Measurements from ENCODE around the gene TPM1.

Gene TPM1

DNA sequence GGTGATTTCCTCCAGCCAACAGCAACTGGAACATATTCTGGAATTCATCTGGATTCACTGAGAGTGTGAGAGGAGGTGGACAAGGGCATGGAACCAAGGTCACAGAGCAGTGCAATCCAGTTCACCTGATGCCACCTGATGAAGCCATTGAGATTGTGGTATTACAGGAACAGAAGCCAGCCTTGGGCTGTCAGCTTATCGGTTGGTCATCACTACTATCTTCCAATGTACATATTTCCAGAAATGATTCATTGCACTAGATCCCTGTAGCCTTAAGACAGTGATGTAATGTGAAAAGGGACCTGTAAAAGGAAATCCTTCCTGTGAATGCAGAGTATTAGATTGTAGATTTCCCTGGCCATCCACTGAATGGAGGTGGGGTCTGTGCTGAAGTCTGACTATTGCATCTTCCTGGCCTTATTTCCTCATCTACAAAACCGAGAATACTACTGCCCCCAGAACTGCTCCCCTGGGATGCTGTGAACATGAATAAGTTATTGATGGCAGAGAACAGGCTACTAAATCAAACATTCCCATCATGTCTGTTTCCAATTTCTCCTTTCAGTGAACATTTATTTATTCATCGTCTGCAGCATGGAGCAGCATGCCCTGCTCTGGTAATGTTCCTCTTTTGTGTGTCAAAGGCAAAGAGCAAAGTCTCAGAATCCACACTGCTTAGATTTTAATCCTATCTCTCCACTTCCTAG, 47.4 kb upstream of the TPM1 start:
- Histone ChIP-seq H2AFZ (ENCODE audit: low read depth) (no peak overlapping the region), H3K36me3 (ENCODE audit: insufficient read depth) (no peaks in the 10 kb centered on the region), H3K79me2 (ENCODE audit: insufficient read depth, low read depth) (no peaks in the 10 kb centered on the region), H3K27me3 (ENCODE audit: insufficient read depth, low read depth) (no peaks in the 10 kb centered on the region), H3K9ac (no peak overlapping the region), H3K4me3 (IDR thresholded peaks at IDR 0.05; ENCODE audit: insufficient read depth, low read depth, low read length) (no peak overlapping the region), H4K20me1 (ENCODE audit: insufficient read depth) (no peaks in the 10 kb centered on the region), H3K4me1 (ENCODE audit: low read depth, poor library complexity, severe bottlenecking) (no peaks in the 10 kb centered on the region), H3K27ac (no peak overlapping the region), H3K4me2 (no peak overlapping the region)
- TF ChIP-seq, protein P1, sequence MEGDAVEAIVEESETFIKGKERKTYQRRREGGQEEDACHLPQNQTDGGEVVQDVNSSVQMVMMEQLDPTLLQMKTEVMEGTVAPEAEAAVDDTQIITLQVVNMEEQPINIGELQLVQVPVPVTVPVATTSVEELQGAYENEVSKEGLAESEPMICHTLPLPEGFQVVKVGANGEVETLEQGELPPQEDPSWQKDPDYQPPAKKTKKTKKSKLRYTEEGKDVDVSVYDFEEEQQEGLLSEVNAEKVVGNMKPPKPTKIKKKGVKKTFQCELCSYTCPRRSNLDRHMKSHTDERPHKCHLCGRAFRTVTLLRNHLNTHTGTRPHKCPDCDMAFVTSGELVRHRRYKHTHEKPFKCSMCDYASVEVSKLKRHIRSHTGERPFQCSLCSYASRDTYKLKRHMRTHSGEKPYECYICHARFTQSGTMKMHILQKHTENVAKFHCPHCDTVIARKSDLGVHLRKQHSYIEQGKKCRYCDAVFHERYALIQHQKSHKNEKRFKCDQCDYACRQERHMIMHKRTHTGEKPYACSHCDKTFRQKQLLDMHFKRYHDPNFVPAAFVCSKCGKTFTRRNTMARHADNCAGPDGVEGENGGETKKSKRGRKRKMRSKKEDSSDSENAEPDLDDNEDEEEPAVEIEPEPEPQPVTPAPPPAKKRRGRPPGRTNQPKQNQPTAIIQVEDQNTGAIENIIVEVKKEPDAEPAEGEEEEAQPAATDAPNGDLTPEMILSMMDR (conservative IDR thresholded peaks at IDR 0.05; ENCODE audit: low read depth, low read length) = no peak

DNA sequence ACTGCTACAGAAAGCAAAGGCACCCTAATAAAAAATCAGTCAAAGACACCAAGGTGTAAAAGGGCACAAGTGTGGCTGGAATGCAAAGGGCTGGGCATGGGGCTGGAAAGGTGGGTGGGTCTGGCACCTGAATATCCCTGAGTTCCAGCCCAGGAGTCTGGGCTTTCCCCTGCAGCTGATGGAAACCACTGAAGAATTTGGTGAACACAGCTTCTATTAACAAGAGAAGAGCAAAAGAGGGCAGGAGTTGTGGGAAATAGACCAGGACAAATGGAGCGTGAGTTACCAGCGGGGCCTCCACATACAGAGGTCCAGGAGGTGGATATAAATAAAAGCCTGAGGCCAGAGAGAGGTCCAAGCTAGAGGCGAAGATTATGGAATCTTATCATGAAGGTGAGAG, 45.1 kb upstream of the TPM1 start:
- H3K4me3 ChIP-seq (IDR thresholded peaks at IDR 0.05; ENCODE audit: insufficient read depth, low read depth, low read length) = no peak overlapping the region
- no peaks in the 10 kb centered on the region for H3K79me2 ChIP-seq (ENCODE audit: insufficient read depth, low read depth)
- no peaks in the 10 kb centered on the region for H4K20me1 ChIP-seq (ENCODE audit: insufficient read depth)
- H3K9ac ChIP-seq = no peak overlapping the region
- no peaks in the 10 kb centered on the region for H3K27me3 ChIP-seq (ENCODE audit: insufficient read depth, low read depth)
- H3K4me2 ChIP-seq = no peak overlapping the region
- no peaks in the 10 kb centered on the region for H3K4me1 ChIP-seq (ENCODE audit: low read depth, poor library complexity, severe bottlenecking)
- H3K36me3 ChIP-seq (ENCODE audit: insufficient read depth) = no peaks in the 10 kb centered on the region
- H2AFZ ChIP-seq (ENCODE audit: low read depth) = no peak overlapping the region
- no peak overlapping the region for H3K27ac ChIP-seq
- TF ChIP-seq, protein P1 (conservative IDR thresholded peaks at IDR 0.05; ENCODE audit: low read depth, low read length) = no peak

DNA sequence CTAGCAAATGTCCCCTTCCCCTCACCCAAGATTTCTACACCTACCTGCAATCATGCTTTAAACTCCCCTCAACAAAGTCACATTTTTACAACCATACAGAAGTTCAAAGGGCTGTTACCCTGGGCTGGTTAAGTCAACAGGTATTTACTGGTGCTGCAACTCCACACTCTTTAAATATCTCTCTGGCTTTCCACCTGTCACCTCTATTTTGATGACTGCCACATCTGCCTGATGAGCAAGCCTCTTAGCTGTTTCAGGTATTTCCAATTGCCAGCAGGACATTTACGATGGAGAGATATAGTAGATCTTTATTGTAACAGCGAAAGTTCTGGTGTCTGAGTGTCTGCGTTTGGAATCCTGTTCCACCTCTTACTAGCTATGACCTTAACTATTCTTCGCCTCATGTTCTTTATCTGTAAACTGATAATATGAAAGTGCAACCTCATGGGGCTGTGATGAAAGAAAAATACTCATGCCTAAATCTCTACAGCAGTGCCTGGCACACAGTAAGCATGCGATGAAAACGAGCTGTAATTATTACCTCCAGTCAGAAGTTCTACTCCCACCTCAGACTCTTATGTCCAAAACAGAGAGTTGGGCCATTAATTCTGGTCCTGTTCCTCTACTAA, 44.2 kb upstream of the TPM1 start:
- TF ChIP-seq, protein P1 (conservative IDR thresholded peaks at IDR 0.05; ENCODE audit: low read depth, low read length) = no peak
- Histone ChIP-seq H2AFZ (ENCODE audit: low read depth) (no peak overlapping the region), H3K9ac (no peak overlapping the region), H3K4me2 (no peak overlapping the region), H3K27ac (no peak overlapping the region), H3K79me2 (ENCODE audit: insufficient read depth, low read depth) (no peaks in the 10 kb centered on the region), H3K4me1 (ENCODE audit: low read depth, poor library complexity, severe bottlenecking) (no peaks in the 10 kb centered on the region), H3K36me3 (ENCODE audit: insufficient read depth) (no peaks in the 10 kb centered on the region), H3K4me3 (IDR thresholded peaks at IDR 0.05; ENCODE audit: insufficient read depth, low read depth, low read length) (no peak overlapping the region), H4K20me1 (ENCODE audit: insufficient read depth) (no peaks in the 10 kb centered on the region), H3K27me3 (ENCODE audit: insufficient read depth, low read depth) (no peaks in the 10 kb centered on the region)

DNA sequence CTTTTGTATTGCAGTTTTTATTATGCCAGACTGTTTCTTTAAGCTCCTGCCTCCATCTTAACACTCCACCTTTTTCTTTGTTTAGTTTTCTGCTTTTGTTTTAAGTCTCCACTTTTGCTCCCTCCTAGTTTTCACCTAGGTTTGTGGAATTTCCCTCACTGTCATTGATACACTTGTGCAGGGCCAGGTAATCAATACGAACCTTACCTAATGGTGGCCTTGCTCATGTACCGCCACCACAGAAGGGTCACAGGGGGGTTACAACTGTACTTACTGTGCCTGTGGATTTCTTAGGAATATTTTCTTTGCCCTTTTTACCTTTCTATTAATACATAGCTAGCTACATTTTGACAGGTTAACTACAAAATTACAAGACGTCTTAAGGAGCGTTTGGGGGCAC, 43.4 kb upstream of the TPM1 start:
- no peaks in the 10 kb centered on the region for H3K4me1 ChIP-seq (ENCODE audit: low read depth, poor library complexity, severe bottlenecking)
- no peak overlapping the region for H3K4me2 ChIP-seq
- no peak overlapping the region for H3K27ac ChIP-seq
- TF ChIP-seq, protein P1 (conservative IDR thresholded peaks at IDR 0.05; ENCODE audit: low read depth, low read length) = no peak
- no peaks in the 10 kb centered on the region for H4K20me1 ChIP-seq (ENCODE audit: insufficient read depth)
- H2AFZ ChIP-seq (ENCODE audit: low read depth) = no peak overlapping the region
- H3K79me2 ChIP-seq (ENCODE audit: insufficient read depth, low read depth) = no peaks in the 10 kb centered on the region
- H3K36me3 ChIP-seq (ENCODE audit: insufficient read depth) = no peaks in the 10 kb centered on the region
- H3K27me3 ChIP-seq (ENCODE audit: insufficient read depth, low read depth) = no peaks in the 10 kb centered on the region
- no peak overlapping the region for H3K4me3 ChIP-seq (IDR thresholded peaks at IDR 0.05; ENCODE audit: insufficient read depth, low read depth, low read length)
- no peak overlapping the region for H3K9ac ChIP-seq

All from KMS-11 (cell line).